Neutrophil (primary cell): ENCODE data around the gene MEF2B.
"Not testable (repeated sequence)": the region's sequence is repeated elsewhere in the genome, so short reads cannot be mapped to it uniquely, and the experiment has no call there.

ENCODE experiments used
- H3K27ac ChIP-seq: fragments of 200-600 bp; sonication (generic); 2 replicates; pipeline ENCODE4 v1.5.1; 2016; ENCODE audit warnings: mild to moderate bottlenecking, moderate library complexity
- H3K27me3 ChIP-seq: fragments of 200-600 bp; sonication (generic); 2 replicates; pipeline ENCODE4 v1.6.0; 2016; ENCODE audit warnings: mild to moderate bottlenecking
- H3K36me3 ChIP-seq: fragments of 200-600 bp; sonication (generic); 2 replicates; pipeline ENCODE4 v1.5.1; 2017
- H3K4me1 ChIP-seq, 2 experiments: fragments of 200-600 bp in 1 of 2; sonication (generic) in 1 of 2; 1 replicate in 1 of 2; 2 replicates in 1 of 2; pipeline versions ENCODE4 v1.5.1 to v1.6.1; 2013 to 2016; ENCODE audit warnings: low read depth in 1 of 2, low read length in 1 of 2, mild to moderate bottlenecking in 1 of 2, moderate library complexity in 1 of 2; ENCODE audit not compliant: control insufficient read depth in 1 of 2, insufficient read depth in 1 of 2
- H3K4me3 ChIP-seq, 2 experiments: fragments of 200-600 bp in 1 of 2; sonication (generic) in 1 of 2; 1 replicate in 1 of 2; 2 replicates in 1 of 2; pipeline ENCODE4 v1.5.1; 2013 to 2016; ENCODE audit warnings: low read depth in 1 of 2, low read length in 1 of 2, mild to moderate bottlenecking in 1 of 2, moderate library complexity in 1 of 2
- H3K9me3 ChIP-seq: fragments of 200-600 bp; sonication (generic); 2 replicates; pipeline ENCODE4 v1.5.1; 2016
- TF ChIP-seq, protein P1 (sequence below): fragments of 200-600 bp; sonication (generic); IDR thresholded peaks from 2 replicates; pipeline ENCODE4 v1.5.1; 2016; ENCODE audit warnings: antibody characterized with exemption

The MEF2B gene

DNA sequence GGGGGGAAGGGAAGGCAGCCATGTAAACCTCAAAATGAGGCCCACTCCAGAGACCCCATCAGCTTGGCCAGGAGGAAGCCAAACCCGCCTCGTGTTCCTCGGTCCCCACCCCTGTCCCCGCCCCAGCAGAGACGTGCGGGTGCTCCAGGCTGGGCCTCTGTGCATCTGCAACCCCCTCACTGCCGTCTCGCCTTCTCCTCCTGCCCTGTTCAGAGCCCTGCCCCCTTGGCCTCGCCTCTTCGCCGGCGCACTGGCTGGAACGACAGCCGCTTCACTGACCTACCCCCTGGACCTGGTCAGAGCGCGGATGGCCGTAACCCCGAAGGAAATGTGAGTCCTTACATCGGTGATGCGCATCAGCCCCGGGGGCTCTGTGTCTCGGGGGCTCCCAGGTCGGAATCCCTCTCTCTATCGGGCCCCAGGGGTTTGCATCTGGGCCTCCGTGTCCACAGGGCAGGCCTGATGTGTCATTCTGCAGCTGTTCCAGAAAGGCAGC is 64.0 kb downstream of the MEF2B start:
- H3K4me1 ChIP-seq, result peaks cover 0 to 5% of the 10 kb centered on the region in 2 experiments
- H3K36me3 ChIP-seq, result peaks cover under 1% of the 10 kb centered on the region
- H3K4me3 ChIP-seq, result no peak overlapping the region
- TF ChIP-seq, protein P1, sequence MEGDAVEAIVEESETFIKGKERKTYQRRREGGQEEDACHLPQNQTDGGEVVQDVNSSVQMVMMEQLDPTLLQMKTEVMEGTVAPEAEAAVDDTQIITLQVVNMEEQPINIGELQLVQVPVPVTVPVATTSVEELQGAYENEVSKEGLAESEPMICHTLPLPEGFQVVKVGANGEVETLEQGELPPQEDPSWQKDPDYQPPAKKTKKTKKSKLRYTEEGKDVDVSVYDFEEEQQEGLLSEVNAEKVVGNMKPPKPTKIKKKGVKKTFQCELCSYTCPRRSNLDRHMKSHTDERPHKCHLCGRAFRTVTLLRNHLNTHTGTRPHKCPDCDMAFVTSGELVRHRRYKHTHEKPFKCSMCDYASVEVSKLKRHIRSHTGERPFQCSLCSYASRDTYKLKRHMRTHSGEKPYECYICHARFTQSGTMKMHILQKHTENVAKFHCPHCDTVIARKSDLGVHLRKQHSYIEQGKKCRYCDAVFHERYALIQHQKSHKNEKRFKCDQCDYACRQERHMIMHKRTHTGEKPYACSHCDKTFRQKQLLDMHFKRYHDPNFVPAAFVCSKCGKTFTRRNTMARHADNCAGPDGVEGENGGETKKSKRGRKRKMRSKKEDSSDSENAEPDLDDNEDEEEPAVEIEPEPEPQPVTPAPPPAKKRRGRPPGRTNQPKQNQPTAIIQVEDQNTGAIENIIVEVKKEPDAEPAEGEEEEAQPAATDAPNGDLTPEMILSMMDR, result no peak
- H3K27ac ChIP-seq, result no peak overlapping the region
- H3K27me3 ChIP-seq, result peaks cover 10% of the 10 kb centered on the region
- no peaks in the 10 kb centered on the region for H3K9me3 ChIP-seq

DNA sequence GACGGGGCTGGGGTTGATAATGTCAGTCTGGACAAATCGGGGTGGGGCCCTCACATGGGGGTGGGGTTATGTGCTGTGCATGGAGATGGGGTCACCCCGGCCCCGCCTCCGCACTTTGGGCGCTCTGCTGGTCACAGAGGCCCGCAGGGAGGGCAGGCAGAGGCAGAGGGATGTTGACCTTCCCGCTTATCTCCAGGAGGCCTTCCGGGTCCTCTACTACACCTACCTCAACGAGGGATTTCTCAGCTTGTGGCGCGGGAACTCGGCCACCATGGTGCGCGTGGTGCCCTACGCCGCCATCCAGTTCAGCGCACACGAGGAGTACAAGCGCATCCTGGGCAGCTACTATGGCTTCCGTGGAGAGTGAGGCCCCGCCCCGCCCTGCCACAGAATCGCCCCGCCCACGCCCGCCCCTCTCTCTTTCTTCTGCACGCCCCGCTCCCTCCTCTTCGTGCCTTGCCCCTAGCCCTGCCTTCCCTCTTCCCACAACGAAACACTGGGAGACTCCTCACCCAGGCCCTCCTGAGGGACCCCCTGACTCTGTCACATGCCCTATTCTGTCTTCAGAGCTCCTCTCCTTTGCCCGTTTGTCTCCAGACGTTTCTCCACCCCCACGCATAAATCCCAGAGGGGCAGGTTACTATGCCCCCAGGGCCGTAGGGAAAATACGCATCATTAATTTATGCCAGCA is 64.6 kb downstream of the MEF2B start:
- Histone ChIP-seq H3K4me1 (peaks cover 0 to 1% of the 10 kb centered on the region in 2 experiments), H3K36me3 (peaks cover 6% of the 10 kb centered on the region), H3K4me3 (no peak overlapping the region), H3K9me3 (no peaks in the 10 kb centered on the region), H3K27ac (no peak overlapping the region), H3K27me3 (peaks cover 6% of the 10 kb centered on the region)
- TF ChIP-seq, protein P1, result no peak

DNA sequence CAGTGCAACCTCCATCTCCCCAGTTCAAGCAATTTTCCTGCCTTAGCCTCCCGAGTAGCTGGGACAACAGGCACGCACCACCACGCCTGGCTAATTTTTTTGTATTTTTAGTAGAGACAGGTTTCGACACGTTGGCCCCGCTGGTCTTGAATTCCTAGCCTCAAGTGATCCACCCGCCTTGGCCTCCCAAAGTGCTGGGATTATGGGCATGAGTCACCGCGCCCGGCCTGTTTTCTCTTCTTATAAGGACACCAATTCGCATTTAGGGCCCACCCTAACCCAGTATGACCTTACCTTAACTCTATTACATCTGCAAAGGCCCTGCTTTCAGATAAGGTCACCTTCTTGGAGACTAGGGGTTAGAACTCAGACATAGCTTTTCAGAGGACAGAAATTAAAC is 66.9 kb downstream of the MEF2B start:
- H3K27ac ChIP-seq, result no peak overlapping the region
- H3K27me3 ChIP-seq, result no peaks in the 10 kb centered on the region
- no peaks in the 10 kb centered on the region for H3K4me1 ChIP-seq
- H3K4me3 ChIP-seq, result no peak overlapping the region
- no peaks in the 10 kb centered on the region for H3K9me3 ChIP-seq
- TF ChIP-seq, protein P1, result no peak
- peaks cover 8% of the 10 kb centered on the region for H3K36me3 ChIP-seq

DNA sequence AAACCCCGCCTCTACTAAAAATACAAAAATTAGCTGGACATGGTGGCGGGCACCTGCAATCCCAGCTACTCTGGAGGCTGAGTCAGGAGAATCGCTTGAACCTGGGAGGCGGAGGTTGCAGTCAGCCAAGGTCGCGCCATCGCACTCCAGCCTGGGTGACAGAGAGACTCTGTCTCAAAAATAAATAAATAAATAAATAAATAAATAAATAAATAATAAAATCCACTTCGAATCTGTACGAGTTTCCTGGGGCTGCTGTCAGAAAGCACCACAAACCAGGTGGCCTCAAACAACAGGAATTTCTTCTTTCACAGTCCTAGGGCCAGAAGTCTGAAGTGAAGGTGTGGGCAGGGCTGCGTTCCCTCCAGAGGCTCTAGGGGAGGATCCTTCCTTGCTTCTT is 67.5 kb downstream of the MEF2B start:
- not testable (repeated sequence) for H3K4me3 ChIP-seq, H3K4me1 ChIP-seq, H3K9me3 ChIP-seq, H3K27me3 ChIP-seq, H3K27ac ChIP-seq
- H3K36me3 ChIP-seq, result peaks cover 12% of the 10 kb centered on the region

DNA sequence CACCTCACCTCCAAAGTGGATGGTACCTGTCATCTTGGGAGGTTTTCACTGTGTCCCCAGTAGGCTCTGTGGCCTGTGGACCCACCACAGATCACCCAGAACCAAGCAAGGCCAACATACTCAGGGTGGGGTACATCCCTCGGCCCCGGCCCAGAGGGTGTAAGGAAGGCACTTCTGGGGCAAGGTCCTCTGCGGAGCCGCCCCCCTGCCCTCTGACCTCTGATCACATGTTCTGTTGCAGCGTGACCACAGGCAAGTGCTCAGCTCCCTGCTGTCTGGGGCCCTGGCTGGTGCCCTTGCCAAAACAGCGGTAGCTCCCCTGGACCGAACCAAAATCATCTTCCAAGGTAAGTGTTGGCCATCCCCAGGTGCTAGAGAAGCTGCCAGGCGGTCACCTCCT is 68.5 kb downstream of the MEF2B start:
- TF ChIP-seq, protein P1, result no peak
- no peaks in the 10 kb centered on the region for H3K9me3 ChIP-seq
- H3K4me1 ChIP-seq, result no peaks in the 10 kb centered on the region
- no peak overlapping the region for H3K4me3 ChIP-seq
- H3K27ac ChIP-seq, result no peak overlapping the region
- H3K27me3 ChIP-seq, result no peaks in the 10 kb centered on the region
- H3K36me3 ChIP-seq, result peaks cover 19% of the 10 kb centered on the region

DNA sequence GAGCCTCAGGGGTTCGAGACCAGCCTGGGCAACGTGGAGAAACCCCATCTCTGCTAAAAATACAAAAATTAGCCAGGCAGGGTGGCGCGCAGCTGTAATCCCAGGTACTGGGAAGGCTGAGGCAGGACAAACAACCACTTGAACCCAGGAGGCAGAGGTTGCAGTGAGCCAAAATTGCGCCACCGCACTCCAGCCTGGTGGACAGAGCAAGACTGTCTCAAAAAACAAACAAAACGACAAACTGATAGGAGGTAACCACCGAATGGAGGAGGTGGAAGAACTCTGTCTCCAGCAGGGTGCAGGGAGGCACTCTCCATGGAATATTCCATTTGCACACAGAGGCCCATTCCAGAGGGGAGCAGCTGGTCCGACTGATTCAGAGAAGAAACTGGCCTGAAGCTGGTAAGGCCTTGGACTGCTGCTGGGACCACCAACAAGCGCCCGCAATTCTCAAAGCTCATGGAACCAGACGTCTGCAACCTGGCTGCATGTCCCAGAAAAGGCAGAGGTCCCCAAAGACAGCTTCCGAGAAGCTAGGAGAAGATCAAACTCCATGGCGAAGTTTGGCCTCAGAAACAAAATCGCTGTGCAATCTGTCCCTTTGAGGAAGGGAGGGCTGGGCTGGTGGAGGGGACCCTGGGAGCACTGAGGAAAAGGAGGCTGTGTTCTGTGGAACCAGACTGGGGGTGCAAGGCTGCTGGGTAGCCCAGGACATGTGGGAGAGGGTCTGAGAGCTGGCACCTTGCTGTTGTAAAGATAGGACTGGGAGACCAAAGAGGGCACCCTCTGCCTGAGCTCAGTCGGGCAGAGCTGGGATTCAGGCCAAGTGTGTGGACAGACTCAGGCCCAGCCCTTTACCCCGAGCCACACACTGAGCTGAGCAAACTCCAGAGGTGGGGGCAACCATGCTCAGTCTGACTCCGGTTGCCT is 71.1 kb downstream of the MEF2B start:
- Histone ChIP-seq H3K27me3 (no peaks in the 10 kb centered on the region), H3K4me1 (no peaks in the 10 kb centered on the region), H3K27ac (no peak overlapping the region), H3K4me3 (no peak overlapping the region), H3K36me3 (peaks cover 19% of the 10 kb centered on the region), H3K9me3 (no peaks in the 10 kb centered on the region)
- TF ChIP-seq, protein P1, result no peak
